Globus pallidus (tissue), 1 donor: ENCODE data around the gene SORCS2.
A peak's percentile ranks its signal among the peaks of the same experiment; 100 is the strongest.

Experiments
- DNase-seq: peaks from one replicate; pipeline ENCODE4 v3.0.0-alpha.2; 2015; ENCODE audit warnings: low spot score

The SORCS2 gene

DNA sequence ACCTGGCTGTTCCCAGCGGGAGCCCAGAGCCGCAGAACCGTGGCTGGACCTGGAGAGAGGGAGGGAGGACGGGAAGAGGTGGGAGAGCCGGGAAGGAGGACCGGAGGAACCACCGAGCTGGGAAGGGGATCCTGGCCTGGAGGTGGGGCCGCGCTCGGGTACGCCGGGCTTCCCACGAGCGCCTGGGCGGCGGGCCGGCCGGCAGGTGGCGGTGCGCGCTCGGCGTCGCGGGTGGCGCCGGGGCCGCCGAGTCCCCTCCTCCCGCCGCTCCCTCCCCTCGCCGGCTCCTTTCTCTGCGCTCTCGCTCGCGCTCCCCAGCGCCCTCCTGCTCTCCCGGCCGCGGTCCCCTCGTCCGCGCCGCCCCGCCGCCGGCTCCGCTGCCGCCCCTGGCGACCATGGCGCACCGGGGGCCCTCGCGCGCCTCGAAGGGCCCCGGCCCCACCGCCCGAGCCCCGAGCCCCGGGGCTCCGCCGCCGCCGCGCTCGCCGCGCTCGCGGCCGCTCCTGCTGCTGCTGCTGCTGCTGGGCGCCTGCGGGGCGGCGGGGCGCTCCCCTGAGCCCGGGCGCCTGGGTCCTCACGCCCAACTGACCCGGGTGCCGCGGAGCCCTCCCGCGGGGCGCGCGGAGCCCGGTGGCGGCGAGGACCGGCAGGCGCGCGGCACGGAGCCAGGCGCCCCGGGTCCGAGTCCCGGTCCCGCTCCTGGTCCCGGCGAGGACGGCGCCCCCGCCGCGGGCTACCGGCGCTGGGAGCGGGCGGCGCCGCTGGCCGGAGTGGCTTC is at the start of gene SORCS2:
Gene SORCS2 (plus strand): TSS at position 287 of the 778 bp plus-strand sequence.
- peak; percentile 64 for DNase-seq

- no peak for DNase-seq
Observed at GRCh38 chr4:7144374-7145290, 47.7 kb upstream of the SORCS2 start.

- DNase-seq = no peak
Observed at GRCh38 chr4:7145291-7145934, 46.9 kb upstream of the SORCS2 start.

DNA sequence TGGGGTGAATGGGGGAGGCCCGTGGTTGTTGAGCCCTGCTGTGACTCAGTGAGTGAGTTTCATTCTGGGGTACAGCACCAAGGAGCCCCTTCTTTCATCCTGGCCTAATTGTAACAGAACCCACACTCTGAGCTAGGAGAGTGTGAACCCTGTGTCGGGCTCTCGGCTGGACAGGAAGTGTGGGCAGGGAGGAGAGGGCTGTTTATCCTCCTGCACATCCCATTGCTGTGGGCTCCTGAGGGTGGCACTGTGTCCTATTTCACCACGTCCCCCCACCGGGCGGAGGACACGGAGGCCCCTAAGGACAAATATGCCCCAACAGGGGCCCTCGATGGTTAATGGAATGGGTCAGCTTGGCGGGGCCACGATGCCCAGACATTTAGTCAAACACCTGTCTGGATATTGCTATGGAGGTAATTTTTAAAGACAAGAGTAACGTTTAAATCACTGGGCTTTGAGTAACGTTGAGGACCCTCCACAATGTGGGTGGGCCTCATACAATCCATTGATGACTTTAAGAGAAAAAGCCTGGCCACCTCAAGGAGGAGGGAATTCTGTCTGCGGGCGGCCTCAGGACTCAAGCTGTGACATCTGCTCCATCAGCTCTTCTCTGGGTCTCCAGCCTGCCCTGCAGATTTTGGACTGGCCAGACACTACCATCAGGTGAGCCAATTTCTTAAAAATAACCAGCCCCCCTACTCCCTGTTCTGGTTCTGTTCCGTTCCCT is 46.1 kb upstream of the SORCS2 start:
- no peak for DNase-seq

GRCh38 chr4:7146786-7147115 is 45.6 kb upstream of the SORCS2 start:
- no peak for DNase-seq

GRCh38 chr4:7147261-7147660 is 45.1 kb upstream of the SORCS2 start:
- no peak for DNase-seq

GRCh38 chr4:7147661-7148310 is 44.6 kb upstream of the SORCS2 start:
- no peak for DNase-seq

GRCh38 chr4:7148337-7148736 is 44.0 kb upstream of the SORCS2 start:
- no peak for DNase-seq

DNA sequence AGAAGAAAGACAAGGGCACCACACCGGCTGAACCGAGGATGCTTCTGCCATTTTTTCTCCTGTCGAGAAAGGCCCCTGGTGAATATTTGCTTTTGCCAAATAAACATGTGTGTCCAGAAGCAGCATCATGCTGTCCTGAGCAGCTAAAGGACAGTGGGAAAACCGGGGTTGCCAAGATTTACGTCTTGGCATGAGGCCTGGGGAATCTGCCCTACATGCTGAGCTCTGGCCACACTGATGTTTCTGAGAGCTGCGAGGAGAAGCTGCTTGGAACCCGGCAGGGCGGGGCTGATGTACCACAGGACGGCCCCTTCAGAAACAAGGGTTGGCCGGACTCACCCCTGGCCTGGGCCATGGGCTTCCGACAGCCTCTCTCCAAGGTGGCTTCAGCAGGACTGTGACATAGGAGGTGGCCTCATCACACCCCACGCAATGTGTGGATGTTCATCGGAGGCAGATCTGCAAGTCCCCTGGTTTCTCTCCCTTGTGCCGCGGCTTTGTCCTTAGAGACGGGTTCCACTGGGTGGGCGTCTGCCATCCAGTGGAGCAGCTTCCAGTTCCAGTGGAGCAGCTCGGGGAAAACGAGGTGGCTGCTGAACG is 42.2 kb upstream of the SORCS2 start:
- DNase-seq = no peak

DNA sequence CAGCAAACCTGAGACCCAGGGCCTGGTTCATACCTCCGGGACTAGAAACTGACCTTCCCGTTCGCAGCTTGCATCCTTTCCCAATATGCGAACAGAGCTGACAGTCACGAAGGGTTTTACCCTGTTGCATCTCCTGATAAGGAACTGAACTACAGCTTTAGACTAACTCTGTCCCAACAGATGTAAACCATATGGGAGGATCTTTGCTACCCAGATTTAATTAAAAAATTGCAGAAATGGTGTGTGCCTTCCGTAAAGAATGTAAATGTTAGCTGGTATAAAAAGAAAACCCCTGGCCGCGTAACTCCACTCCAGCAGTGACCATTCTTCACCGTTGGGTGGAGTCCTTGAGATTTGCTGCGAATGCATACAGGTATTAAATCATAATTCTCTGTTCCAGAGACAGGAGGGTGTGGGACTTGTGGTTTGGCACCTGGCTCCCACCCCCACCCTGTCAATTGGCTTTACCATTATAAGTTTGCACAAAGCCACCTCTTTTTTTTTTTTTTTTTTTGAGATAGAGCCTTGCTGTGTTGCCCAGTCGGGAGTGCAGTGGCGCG is 40.6 kb upstream of the SORCS2 start:
- no peak for DNase-seq

DNA sequence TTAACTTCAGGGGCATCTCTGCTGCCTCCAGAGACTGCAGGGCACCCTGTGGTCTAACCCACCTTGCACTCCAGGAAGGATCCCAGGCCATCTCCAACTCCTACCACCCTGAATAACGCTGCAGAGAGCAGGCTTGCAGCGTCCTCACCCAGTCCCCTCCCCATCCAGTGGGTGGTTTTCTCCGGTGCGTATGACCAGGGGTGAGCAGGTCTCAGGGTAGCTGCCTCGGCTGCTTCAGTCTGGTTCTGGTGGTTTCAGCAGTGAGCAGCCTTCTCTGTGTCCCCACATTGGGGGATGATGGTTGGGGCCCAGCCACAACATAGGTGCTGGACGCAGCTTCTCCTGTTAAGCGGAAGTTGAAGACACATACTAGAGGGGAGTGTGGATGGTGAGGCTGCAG is 38.6 kb upstream of the SORCS2 start:
- no peak for DNase-seq

DNA sequence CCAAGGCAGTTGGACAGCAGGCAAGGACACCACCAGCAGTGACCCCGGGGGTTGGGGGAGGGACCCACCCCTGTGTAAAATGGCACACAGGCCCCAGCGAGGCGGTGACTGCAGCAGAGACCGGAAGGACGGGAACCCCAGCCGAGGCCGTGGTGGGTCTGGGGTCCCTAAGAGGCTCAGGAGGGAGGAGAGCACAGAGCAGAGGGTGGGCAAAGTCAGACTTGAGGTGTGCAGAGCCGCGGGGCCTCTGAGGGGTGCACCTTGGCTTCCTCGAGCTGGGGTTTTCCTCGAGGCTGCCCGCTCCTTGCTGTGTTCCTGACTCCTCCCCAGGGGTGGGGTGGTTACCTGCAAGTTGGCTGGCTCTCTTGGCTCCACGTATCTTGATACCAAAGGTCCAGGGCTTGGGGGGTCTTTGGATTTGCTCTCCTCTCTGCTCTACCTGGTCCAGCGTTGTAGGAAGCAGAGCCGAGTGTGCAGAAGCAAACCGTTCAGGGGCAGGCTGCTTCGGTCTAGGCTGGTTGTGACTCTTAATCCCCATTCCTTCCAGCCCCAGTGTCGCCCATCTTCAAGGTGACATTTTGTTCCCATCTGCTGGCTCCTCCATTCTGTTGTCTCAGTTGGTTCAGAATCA is 37.9 kb upstream of the SORCS2 start:
- no peak for DNase-seq

- no peak for DNase-seq
Observed at GRCh38 chr4:7155590-7156071, 36.7 kb upstream of the SORCS2 start.

GRCh38 chr4:7156328-7156727 is 36.0 kb upstream of the SORCS2 start:
- no peak for DNase-seq

- peak; percentile 4 for DNase-seq
Observed at GRCh38 chr4:7156761-7157488, 35.4 kb upstream of the SORCS2 start.

DNA sequence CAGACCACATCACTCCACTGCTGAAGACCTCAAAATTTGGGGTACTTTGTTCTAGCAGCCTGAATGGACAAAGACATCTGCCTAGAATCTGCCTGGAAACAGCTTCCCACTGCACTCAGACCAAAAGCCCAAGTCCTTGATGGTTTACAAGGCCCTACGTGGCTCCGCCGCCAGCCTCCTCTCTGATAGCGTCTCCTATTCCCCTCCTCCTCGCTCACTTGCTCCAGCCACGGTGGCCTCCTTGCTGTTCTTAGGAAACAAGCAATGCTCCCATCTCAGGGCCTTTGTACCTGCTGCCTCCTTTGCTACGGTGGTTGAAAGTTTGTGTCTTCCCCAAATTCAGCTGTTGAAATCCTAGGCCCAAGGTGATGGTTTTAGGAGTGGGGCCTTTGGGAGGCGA is 34.7 kb upstream of the SORCS2 start:
- DNase-seq = no peak

DNA sequence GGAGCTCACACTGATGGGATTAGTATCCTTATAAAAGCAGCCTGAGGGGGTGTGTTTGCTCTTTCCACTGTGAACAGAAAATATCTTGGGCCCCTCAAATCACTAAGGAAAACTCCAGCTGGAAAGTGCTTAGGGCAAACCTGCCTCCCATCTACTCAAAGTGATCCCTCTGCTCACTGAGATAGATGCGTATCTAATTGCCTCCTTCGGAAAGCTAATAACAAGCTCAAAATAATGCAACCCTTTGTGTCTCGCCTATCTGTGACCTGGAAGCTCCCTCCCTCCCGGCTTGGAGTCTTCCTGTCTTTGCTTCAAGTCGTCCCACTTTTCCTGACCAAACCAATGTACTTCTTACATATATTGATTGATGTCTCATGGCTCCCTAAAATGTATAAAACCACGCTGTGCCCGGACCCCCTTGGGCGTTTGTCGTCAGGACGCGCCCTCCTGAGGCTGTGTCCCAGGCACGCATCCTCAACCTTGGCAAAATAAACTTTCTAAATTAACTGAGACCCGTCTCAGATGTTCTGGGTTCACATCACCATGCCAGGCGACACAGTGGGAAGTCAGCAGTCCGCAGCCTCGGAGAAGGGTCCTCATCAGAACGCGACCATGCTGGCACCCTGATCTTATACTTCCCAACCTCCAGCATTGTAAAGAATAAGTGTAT is 34.1 kb upstream of the SORCS2 start:
- no peak for DNase-seq

DNA sequence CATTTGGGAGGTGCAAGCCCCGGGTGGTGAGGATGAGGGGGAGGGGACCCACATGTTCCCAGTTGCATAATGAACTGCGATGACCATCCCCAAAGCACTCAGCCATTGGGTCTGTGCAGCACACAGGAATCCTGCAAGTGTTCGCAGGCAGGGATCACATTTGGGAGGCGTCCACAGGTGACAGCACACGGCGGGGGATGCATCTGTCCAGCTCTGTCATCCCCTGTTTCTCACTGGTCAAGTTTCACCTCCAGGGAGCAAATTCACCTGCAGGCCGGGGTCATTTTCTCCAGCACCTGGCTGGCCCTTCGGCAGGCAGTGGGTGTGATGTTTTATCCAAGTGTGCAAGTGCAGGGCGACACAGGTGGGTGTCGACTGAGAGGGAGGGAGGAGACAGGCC is 33.3 kb upstream of the SORCS2 start:
- DNase-seq = no peak

- no peak for DNase-seq
Observed at GRCh38 chr4:7159923-7160322, 32.4 kb upstream of the SORCS2 start.
